VCaP (cell line): ENCODE data around the gene NATD1.
"Not testable (repeated sequence)": the region's sequence is repeated elsewhere in the genome, so short reads cannot be mapped to it uniquely, and the experiment has no call there.

Experiments
- H3K27ac ChIP-seq: fragments of 450-650 bp; 2 replicates; pipeline ENCODE4 v1.5.1; 2017
- CTCF ChIP-seq: fragments of 450-650 bp; conservative IDR thresholded peaks from 2 replicates; pipeline ENCODE4 v1.5.1; 2017; ENCODE audit warnings: mild to moderate bottlenecking, moderate library complexity

The NATD1 gene

GRCh38 chr17:21239680-21240368 lies 13.4 kb downstream of the NATD1 start:
- TF ChIP-seq CTCF, result peak; percentile 68
- no peak overlapping the region for H3K27ac ChIP-seq

DNA sequence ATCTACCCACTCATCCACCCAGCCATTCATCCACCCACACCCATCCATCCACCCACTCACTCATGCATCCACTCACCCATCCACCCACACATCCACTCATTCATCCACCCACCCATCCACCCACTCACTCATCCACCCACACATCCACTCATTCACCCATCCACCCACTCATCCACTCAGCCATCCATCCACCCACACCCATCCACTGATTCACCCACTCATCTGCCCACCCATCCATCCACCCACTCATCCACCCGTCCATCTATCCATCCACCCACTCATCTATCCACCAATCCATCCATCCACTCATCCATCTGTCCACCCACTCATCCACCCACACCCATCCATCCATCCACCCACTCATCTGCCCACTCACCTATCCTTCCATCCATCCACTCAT lies 17.3 kb downstream of the NATD1 start:
- TF ChIP-seq CTCF, result no peak
- H3K27ac ChIP-seq, result no peak overlapping the region

GRCh38 chr17:21233581-21234347 lies 19.4 kb downstream of the NATD1 start:
- H3K27ac ChIP-seq, result no peak overlapping the region
- no peak for TF ChIP-seq CTCF

- no peak for TF ChIP-seq CTCF
- no peak overlapping the region for H3K27ac ChIP-seq
Measured at GRCh38 chr17:21232033-21232749, 21.0 kb downstream of the NATD1 start.

- no peak for TF ChIP-seq CTCF
- H3K27ac ChIP-seq, result no peak overlapping the region
Measured at GRCh38 chr17:21231533-21231932, 21.7 kb downstream of the NATD1 start.

DNA sequence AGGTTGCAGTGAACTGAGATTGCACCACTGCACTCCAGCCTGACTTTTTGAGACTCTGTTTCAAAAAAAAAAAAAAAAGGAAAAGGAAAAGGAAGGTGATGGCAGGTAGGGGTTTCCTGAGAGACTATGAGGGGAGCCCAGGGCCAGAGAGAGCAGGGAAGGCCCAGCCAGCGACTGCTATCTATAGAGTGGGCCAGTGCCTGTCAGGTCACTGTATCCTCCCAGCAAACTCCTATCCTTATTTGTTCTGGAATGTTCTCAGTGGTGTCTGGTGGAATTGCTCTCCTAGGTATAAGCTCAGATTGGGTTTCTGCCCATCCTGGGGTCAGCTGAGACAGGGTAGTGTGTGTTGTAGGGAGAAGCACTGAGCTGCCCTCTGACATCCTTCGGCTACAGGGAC lies 24.4 kb downstream of the NATD1 start:
- TF ChIP-seq CTCF, result no peak
- no peak overlapping the region for H3K27ac ChIP-seq

GRCh38 chr17:21228111-21228510 lies 25.1 kb downstream of the NATD1 start:
- TF ChIP-seq CTCF, result no peak
- H3K27ac ChIP-seq, result no peak overlapping the region

DNA sequence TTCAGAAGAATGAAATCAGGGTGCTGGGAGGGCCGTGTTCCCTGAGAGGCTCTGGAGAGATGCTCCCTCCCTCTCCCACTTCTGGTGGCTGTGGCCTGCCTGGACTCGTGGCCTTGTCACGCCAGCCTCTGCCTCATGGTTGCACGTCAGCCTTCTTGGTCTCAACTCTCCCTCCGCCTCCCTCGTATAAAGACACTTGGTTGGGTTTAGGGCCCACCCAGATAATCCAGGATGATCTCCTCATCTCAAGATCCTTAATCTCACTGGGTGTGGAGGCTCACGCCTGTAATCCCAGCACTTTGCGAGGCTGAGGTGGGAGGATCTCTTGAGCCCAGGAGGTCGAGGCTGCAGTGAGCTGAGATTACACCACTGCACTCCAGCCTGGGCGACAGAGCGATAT lies 25.9 kb downstream of the NATD1 start:
- not testable (repeated sequence) for H3K27ac ChIP-seq
